SK-N-SH (cell line): Measurements from ENCODE around the gene CMBL. TPM values are rescaled to one million over a fixed set of nuclear protein-coding genes. Genes with fewer than 3 reads are reported as not detected.
"Not testable (repeated sequence)": the region's sequence is repeated elsewhere in the genome, so short reads cannot be mapped to it uniquely, and the experiment has no call there.

ENCODE experiments used
- CTCF ChIA-PET: fragments of 300-600, 350-600 bp; formaldehyde crosslinking; extraction: SDS; loops from one replicate; lab custom pipeline; 2021; lab: Yijun Ruan, JAX
- POLR2A ChIA-PET: fragments of 350-600 bp; sonication (Branson Sonifier 250); formaldehyde crosslinking; extraction: SDS; loops from one replicate; lab custom pipeline; 2020; ENCODE audit warnings: antibody characterized with exemption, inconsistent platforms; lab: Yijun Ruan, JAX
- DNase-seq: peaks from one replicate; pipeline ENCODE4 v3.0.0; 2012
- H2AFZ ChIP-seq: fragments of 200-600 bp; sonication (generic); 2 replicates; pipeline ENCODE4 v1.8.1; 2016; ENCODE audit warnings: antibody characterized with exemption, mild to moderate bottlenecking, low read depth
- H3F3A ChIP-seq: fragments of 200-600 bp; sonication (generic); replicated peaks from 2 replicates; pipeline ENCODE3; 2016; ENCODE audit warnings: antibody characterized with exemption, mild to moderate bottlenecking; ENCODE audit not compliant: insufficient read depth
- H3K27ac ChIP-seq, 2 experiments: fragments of 200-500 bp in 1 of 2; fragments of 200-600 bp in 1 of 2; sonication (Bioruptor generic) in 1 of 2; sonication (generic), shearing (Covaris generic) in 1 of 2; 2 replicates each; pipeline versions ENCODE4 v1.5.1 to v1.6.1; 2014 to 2016; ENCODE audit warnings: low read depth in 2 of 2, inconsistent platforms in 1 of 2, low read length in 1 of 2, mild to moderate bottlenecking in 1 of 2, mixed read lengths in 1 of 2
- H3K27me3 ChIP-seq: fragments of 200-600 bp; sonication (generic), shearing (Covaris generic); 2 replicates; pipeline ENCODE4 v1.6.1; 2016; ENCODE audit warnings: mixed run types; ENCODE audit not compliant: insufficient read depth
- H3K36me3 ChIP-seq, 2 experiments: fragments of 200-500 bp in 1 of 2; fragments of 200-600 bp in 1 of 2; sonication (Bioruptor generic) in 1 of 2; sonication (generic) in 1 of 2; replicated peaks in 1 of 2; 2 replicates each; pipeline versions ENCODE3 to v1.5.1; 2014 to 2016; ENCODE audit warnings: low read length in 1 of 2, mild to moderate bottlenecking in 1 of 2; ENCODE audit not compliant: insufficient read depth in 2 of 2, control insufficient read depth in 1 of 2
- H3K4me1 ChIP-seq, 2 experiments: fragments of 200-500 bp in 1 of 2; fragments of 200-600 bp in 1 of 2; sonication (Bioruptor generic) in 1 of 2; sonication (generic), shearing (Covaris generic) in 1 of 2; 2 replicates each; pipeline versions ENCODE4 v1.5.1 to v1.6.1; 2014 to 2016; ENCODE audit warnings: low read depth in 1 of 2, low read length in 1 of 2, mixed run types in 1 of 2; ENCODE audit not compliant: insufficient read depth in 2 of 2, control insufficient read depth in 1 of 2
- H3K4me2 ChIP-seq: fragments of 200-600 bp; sonication (generic), shearing (Covaris generic); 2 replicates; pipeline ENCODE4 v1.6.1; 2017; ENCODE audit warnings: mixed run types
- H3K4me3 ChIP-seq, 2 experiments: fragments of 200-500 bp in 1 of 2; fragments of 200-600 bp in 1 of 2; sonication (Bioruptor generic) in 1 of 2; sonication (generic), shearing (Covaris generic) in 1 of 2; 2 replicates each; pipeline versions ENCODE4 v1.5.1 to v1.8.1; 2014 to 2016; ENCODE audit warnings: low read depth in 2 of 2, inconsistent platforms in 1 of 2, low read length in 1 of 2, mild to moderate bottlenecking in 1 of 2, mixed read lengths in 1 of 2, moderate library complexity in 1 of 2
- H3K79me2 ChIP-seq: fragments of 200-600 bp; sonication (generic); 2 replicates; pipeline ENCODE4 v1.8.1; 2017; ENCODE audit warnings: mild to moderate bottlenecking; ENCODE audit not compliant: insufficient read depth
- H3K9ac ChIP-seq: fragments of 200-600 bp; sonication (generic); 2 replicates; pipeline ENCODE4 v1.6.1; 2017; ENCODE audit warnings: mixed run types
- H3K9me2 ChIP-seq: fragments of 200-600 bp; sonication (generic); 2 replicates; pipeline ENCODE4 v1.6.1; 2017; ENCODE audit warnings: mixed run types
- H3K9me3 ChIP-seq: fragments of 200-600 bp; sonication (generic); 2 replicates; pipeline ENCODE4 v1.6.1; 2017; ENCODE audit warnings: mixed run types, mild to moderate bottlenecking, moderate library complexity
- H4K20me1 ChIP-seq: fragments of 200-600 bp; sonication (generic); 2 replicates; pipeline ENCODE4 v1.6.1; 2017; ENCODE audit warnings: mild to moderate bottlenecking, mixed run types; ENCODE audit not compliant: insufficient read depth
- CHD2 ChIP-seq: fragments of 150-350 bp; IDR thresholded peaks from 2 replicates; pipeline ENCODE4 v1.6.1; 2018; ENCODE audit warnings: low read length; ENCODE audit not compliant: partially characterized antibody
- ELF1 ChIP-seq: IDR thresholded peaks from 2 replicates; pipeline ENCODE4 v1.4.0; 2012
- EZH2phosphoT487 ChIP-seq: fragments of 200-600 bp; sonication (generic); IDR thresholded peaks from 2 replicates; pipeline ENCODE4 v1.6.1; 2017; ENCODE audit warnings: low read depth, mixed run types, mild to moderate bottlenecking, antibody characterized with exemption, moderate library complexity, borderline replicate concordance
- GABPA ChIP-seq: IDR thresholded peaks from 2 replicates; pipeline ENCODE4 v1.4.0; 2012; ENCODE audit warnings: low read depth, mild to moderate bottlenecking
- JUND ChIP-seq: IDR thresholded peaks from 2 replicates; pipeline ENCODE4 v1.4.0; 2012
- MEF2A ChIP-seq: IDR thresholded peaks from 2 replicates; pipeline ENCODE4 v1.4.0; 2012; ENCODE audit warnings: low read depth, borderline replicate concordance
- NFIC ChIP-seq: IDR thresholded peaks from 2 replicates; pipeline ENCODE4 v1.4.0; 2012; ENCODE audit warnings: borderline replicate concordance
- NRF1 ChIP-seq: IDR thresholded peaks from 2 replicates; pipeline ENCODE4 v1.6.1; 2012; ENCODE audit warnings: low read depth, mild to moderate bottlenecking, low read length
- PBX3 ChIP-seq: IDR thresholded peaks from 2 replicates; pipeline ENCODE4; 2012
- POLR2AphosphoS5 ChIP-seq: IDR thresholded peaks from 2 replicates; pipeline ENCODE4 v1.6.1; 2012; ENCODE audit warnings: low read depth, low read length
- RAD21 ChIP-seq: IDR thresholded peaks from 2 replicates; pipeline ENCODE4 v1.6.1; 2012; ENCODE audit warnings: mild to moderate bottlenecking, low read length
- SIN3A ChIP-seq: IDR thresholded peaks from 2 replicates; pipeline ENCODE4 v1.6.1; 2012; ENCODE audit warnings: low read depth, mild to moderate bottlenecking, low read length, moderate library complexity, borderline replicate concordance
- TCF12 ChIP-seq: IDR thresholded peaks from 2 replicates; pipeline ENCODE4 v1.4.0; 2012
- TEAD4 ChIP-seq: IDR thresholded peaks from 2 replicates; pipeline ENCODE4 v1.4.0; 2012; ENCODE audit warnings: mild to moderate bottlenecking, borderline replicate concordance; ENCODE audit not compliant: insufficient read depth
- YY1 ChIP-seq: IDR thresholded peaks from 2 replicates; pipeline ENCODE4 v1.4.0; 2012; ENCODE audit warnings: low read depth, mild to moderate bottlenecking
- WGBS: methylation state at CpG from one replicate; pipeline ENCODE4 v1.1.6; 2017; ENCODE audit warnings: low lambda C conversion rate; 5-methylcytosine and 5-hydroxymethylcytosine counted together
- polyA plus RNA-seq, 3 experiments: library from polyadenylated mRNA; depleted of rRNA; stranded (reverse); fragments of >200 nt; gene quantifications; 2 replicates each; pipeline ENCODE4 v1.2.3, GENCODE V29; 2012
- TF ChIP-seq, protein P1 (sequence below): fragments of 150-350 bp; IDR thresholded peaks from 2 replicates; pipeline ENCODE4 v1.6.1; 2016; ENCODE audit warnings: mild to moderate bottlenecking, low read depth, low read length
- TF ChIP-seq, protein P2 (sequence below): IDR thresholded peaks from 2 replicates; pipeline ENCODE4 v1.4.0; 2012; ENCODE audit warnings: low read depth

Gene CMBL
- polyA plus RNA-seq, 1 of the 3 experiments (the other 2 are of a cell fraction) = 61.0 TPM

DNA sequence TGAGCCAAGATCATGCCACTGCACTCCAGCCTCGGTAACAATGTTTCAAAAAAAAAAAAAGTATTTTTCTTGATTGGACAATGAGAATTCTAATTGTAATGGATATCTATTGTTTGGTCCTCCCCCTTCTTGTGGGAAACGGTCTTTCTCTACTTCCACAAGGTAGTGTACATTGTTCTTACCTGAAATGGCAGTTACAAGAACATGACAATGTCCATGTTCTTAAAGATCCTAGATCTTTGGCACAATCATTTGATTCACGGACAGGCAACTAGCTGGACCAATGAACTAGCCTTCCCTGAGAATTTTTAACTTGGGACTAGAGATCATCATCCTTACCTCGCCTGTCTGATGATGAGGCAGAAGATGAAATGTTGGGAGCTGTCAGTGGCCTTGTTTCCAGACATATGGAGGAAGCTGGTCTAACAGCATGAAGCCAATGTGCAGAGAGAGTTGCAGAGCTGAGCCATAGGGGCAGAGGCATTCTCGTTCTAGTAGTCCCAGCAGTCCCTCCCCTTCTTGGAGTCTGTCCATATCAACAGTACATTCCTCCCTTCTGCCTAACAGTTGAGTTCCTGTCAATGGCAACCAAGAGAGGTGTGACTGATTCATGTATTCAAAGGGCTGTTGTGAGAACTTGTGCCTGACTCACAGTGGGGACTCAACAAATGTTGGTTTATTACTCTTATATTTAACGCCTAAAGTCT, 43.6 kb upstream of the CMBL start (continued):
- TF ChIP-seq TEAD4 = no peak
- TF ChIP-seq, protein P1, sequence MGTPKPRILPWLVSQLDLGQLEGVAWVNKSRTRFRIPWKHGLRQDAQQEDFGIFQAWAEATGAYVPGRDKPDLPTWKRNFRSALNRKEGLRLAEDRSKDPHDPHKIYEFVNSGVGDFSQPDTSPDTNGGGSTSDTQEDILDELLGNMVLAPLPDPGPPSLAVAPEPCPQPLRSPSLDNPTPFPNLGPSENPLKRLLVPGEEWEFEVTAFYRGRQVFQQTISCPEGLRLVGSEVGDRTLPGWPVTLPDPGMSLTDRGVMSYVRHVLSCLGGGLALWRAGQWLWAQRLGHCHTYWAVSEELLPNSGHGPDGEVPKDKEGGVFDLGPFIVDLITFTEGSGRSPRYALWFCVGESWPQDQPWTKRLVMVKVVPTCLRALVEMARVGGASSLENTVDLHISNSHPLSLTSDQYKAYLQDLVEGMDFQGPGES = no peak
- TF ChIP-seq MEF2A = no peak
- TF ChIP-seq RAD21 = no peak

DNA sequence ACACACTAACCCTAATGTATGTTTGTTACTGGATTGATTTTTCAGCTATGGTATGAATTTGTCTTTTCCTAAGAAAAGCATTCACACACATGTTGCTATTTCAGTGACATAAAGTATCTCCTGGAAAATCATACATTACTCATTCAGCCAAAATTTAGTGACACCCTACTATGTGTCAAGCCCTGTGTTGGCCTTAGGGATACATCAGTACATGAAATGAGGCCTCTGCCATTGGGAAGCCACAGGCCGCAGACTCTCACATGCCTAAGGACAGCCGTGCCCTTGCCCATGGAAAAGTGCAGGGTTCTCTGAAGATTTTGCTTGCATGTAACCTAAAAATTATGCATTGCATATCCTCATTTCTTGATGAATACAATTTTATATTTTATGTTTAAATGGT, 40.6 kb upstream of the CMBL start:
- peaks cover 3% of the 10 kb centered on the region for H3F3A ChIP-seq
- H3K27ac ChIP-seq = no peak overlapping the region
- H3K79me2 ChIP-seq = peaks cover 13% of the 10 kb centered on the region
- no peak for DNase-seq
- no peak overlapping the region for H2AFZ ChIP-seq
- CTCF ChIA-PET = no interaction called here
- H3K36me3 ChIP-seq = no peaks in the 10 kb centered on the region
- H3K27me3 ChIP-seq = no peaks in the 10 kb centered on the region
- 96% methylated on average over 2 of the region's 2 CpGs for WGBS
- H3K4me2 ChIP-seq = no peak overlapping the region
- peaks cover 0 to 9% of the 10 kb centered on the region in 2 experiments; a peak in 1 of 4 replicates for H3K4me1 ChIP-seq
- H3K9me2 ChIP-seq = no peaks in the 10 kb centered on the region
- no peaks in the 10 kb centered on the region for H4K20me1 ChIP-seq
- no peak overlapping the region for H3K4me3 ChIP-seq
- H3K9me3 ChIP-seq = no peaks in the 10 kb centered on the region
- TF ChIP-seq GABPA = no peak
- TF ChIP-seq MEF2A = no peak
- TF ChIP-seq NFIC = no peak
- no peak for TF ChIP-seq SIN3A
- no peak for TF ChIP-seq TCF12
- TF ChIP-seq NRF1 = no peak
- no peak for TF ChIP-seq ELF1
- no peak for TF ChIP-seq PBX3
- TF ChIP-seq, protein P2, sequence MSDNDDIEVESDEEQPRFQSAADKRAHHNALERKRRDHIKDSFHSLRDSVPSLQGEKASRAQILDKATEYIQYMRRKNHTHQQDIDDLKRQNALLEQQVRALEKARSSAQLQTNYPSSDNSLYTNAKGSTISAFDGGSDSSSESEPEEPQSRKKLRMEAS = no peak
- no peak for TF ChIP-seq JUND
- TF ChIP-seq YY1 = no peak
- no peak for TF ChIP-seq POLR2AphosphoS5
- no peak for TF ChIP-seq EZH2phosphoT487
- no peak for TF ChIP-seq TEAD4
- no peak for TF ChIP-seq CHD2
- TF ChIP-seq, all 33 proteins: peak for 0
- H3K9ac ChIP-seq = no peak overlapping the region
- POLR2A ChIA-PET = no interaction called here

DNA sequence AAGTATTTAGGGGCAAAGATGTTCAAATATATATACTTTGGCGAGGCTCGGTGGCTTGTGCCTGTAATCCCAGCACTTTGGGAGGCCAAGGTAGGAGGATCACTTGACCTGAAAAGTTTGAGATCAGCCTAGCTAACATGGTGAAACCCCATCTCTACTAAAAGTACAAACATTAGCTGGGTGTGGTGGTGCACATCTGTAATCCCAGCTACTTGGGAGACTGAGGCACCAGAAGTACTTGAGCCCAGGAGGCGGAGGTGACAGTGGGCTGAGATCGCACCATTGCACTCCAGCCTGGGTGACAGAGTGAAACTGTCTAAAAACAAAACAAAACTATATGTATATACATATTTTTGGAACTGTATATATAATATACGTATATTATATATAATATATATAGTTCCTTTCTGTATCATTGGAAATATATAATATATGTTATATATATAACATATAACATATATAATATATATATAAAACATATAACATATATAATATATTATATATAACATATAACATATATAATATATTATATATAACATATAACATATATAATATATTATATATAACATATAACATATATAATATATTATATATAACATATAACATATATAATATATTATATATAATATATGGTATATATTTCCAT, 36.9 kb upstream of the CMBL start:
- H3K9ac ChIP-seq, H3F3A ChIP-seq, H4K20me1 ChIP-seq, H3K4me3 ChIP-seq, H3K4me2 ChIP-seq, H2AFZ ChIP-seq, H3K27me3 ChIP-seq, H3K9me3 ChIP-seq, H3K79me2 ChIP-seq, H3K27ac ChIP-seq, H3K36me3 ChIP-seq, CTCF ChIA-PET, H3K9me2 ChIP-seq, DNase-seq, POLR2A ChIA-PET, H3K4me1 ChIP-seq: not testable (repeated sequence)
- 98% methylated on average over 5 of the region's 5 CpGs for WGBS
